Vagina (tissue), 2 donors: ENCODE results near the gene AUP1.

Experiments used
- POLR2A ChIP-seq, 2 donors: fragments of 450-650 bp; IDR thresholded peaks; one replicate each; pipeline ENCODE4 v1.6.1; 2017; ENCODE audit warnings: antibody characterized with exemption in 2 of 2, mild to moderate bottlenecking in 2 of 2, moderate library complexity in 2 of 2
- TF ChIP-seq, protein P1 (sequence below), 3 experiments: fragments of 450-650 bp in 2 of 3; fragments of 200-600 bp in 1 of 3; sonication (generic) in 1 of 3; IDR thresholded peaks; one replicate each; pipeline ENCODE4 v1.5.1; 2017 to 2019; ENCODE audit warnings: antibody characterized with exemption in 3 of 3, mild to moderate bottlenecking in 2 of 3, moderate library complexity in 2 of 3

DNA sequence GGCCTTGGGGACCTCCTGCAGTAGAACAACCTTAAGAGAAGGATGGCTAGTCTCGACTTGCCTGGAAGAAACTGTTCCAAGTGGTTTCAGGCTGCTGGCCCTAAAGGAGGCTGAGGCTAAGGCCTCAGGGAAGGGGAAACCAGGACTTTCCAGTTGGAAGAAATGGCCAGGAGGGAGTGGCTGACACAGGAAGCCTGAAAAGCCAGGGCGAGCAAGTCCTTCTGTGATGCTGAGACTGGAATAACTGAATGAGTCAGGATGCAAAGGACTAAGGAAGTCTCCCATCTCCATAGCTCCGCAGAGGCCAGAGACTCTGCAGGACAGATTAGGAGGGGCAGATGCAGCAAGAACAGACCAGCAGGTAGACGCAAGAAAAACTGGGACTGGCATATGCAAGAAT, 7.6 kb upstream of the AUP1 start:
- TF ChIP-seq, protein P1, sequence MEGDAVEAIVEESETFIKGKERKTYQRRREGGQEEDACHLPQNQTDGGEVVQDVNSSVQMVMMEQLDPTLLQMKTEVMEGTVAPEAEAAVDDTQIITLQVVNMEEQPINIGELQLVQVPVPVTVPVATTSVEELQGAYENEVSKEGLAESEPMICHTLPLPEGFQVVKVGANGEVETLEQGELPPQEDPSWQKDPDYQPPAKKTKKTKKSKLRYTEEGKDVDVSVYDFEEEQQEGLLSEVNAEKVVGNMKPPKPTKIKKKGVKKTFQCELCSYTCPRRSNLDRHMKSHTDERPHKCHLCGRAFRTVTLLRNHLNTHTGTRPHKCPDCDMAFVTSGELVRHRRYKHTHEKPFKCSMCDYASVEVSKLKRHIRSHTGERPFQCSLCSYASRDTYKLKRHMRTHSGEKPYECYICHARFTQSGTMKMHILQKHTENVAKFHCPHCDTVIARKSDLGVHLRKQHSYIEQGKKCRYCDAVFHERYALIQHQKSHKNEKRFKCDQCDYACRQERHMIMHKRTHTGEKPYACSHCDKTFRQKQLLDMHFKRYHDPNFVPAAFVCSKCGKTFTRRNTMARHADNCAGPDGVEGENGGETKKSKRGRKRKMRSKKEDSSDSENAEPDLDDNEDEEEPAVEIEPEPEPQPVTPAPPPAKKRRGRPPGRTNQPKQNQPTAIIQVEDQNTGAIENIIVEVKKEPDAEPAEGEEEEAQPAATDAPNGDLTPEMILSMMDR (IDR thresholded peaks at IDR 0.05), result no peak
- TF ChIP-seq POLR2A (IDR thresholded peaks at IDR 0.05), result no peak
